Osteoblast (primary cell): ENCODE measurements around the gene TBKBP1. TPM values are rescaled to one million over a fixed set of nuclear protein-coding genes. Genes with fewer than 3 reads are reported as not detected.

Source experiments
- DNase-seq: peaks from one replicate; pipeline ENCODE4 v3.0.0; 2011; ENCODE audit warnings: low spot score, mixed read lengths; ENCODE audit not compliant: insufficient read length; ENCODE audit errors: missing footprints
- H2AFZ ChIP-seq: 2 replicates; pipeline ENCODE4 v1.6.0; 2011; ENCODE audit warnings: mild to moderate bottlenecking, low read length
- H3K27ac ChIP-seq: 2 replicates; pipeline ENCODE4 v1.5.1; 2011; ENCODE audit warnings: mild to moderate bottlenecking, low read depth, low read length, moderate library complexity
- H3K27me3 ChIP-seq: 2 replicates; pipeline ENCODE4 v1.6.0; 2012; ENCODE audit warnings: mild to moderate bottlenecking, control low read depth, inconsistent platforms, low read length, moderate library complexity; ENCODE audit not compliant: insufficient read depth
- H3K36me3 ChIP-seq: 2 replicates; pipeline ENCODE4 v1.5.1; 2011; ENCODE audit warnings: mild to moderate bottlenecking, low read length, control low read depth, moderate library complexity; ENCODE audit not compliant: insufficient read depth
- H3K4me1 ChIP-seq: 2 replicates; pipeline ENCODE4 v1.5.1; 2011; ENCODE audit warnings: mild to moderate bottlenecking, low read length, control low read depth, moderate library complexity; ENCODE audit not compliant: insufficient read depth
- H3K4me2 ChIP-seq: 2 replicates; pipeline ENCODE4 v1.6.0; 2011; ENCODE audit warnings: mild to moderate bottlenecking, low read length; ENCODE audit not compliant: insufficient read depth
- H3K4me3 ChIP-seq: fragments of 200-600 bp; sonication (generic); 3 replicates; pipeline ENCODE4 v1.5.1; 2012; ENCODE audit warnings: mild to moderate bottlenecking, low read length, inconsistent platforms; ENCODE audit not compliant: insufficient read depth
- H3K79me2 ChIP-seq: 2 replicates; pipeline ENCODE4 v1.6.0; 2012; ENCODE audit warnings: mild to moderate bottlenecking, low read length, control low read depth, inconsistent platforms; ENCODE audit not compliant: insufficient read depth
- H3K9me3 ChIP-seq: 2 replicates; pipeline ENCODE4 v1.5.1; 2011; ENCODE audit warnings: low read depth, low read length, control low read depth
- H4K20me1 ChIP-seq: 2 replicates; pipeline ENCODE4 v1.6.0; 2012; ENCODE audit warnings: mild to moderate bottlenecking, low read length, control low read depth; ENCODE audit not compliant: insufficient read depth
- total RNA-seq: library from RNA; depleted of rRNA; stranded (reverse); fragments of >200 nt; gene quantifications from 2 replicates; pipeline ENCODE4 v1.2.3, GENCODE V29; 2012
- TF ChIP-seq, protein P1 (sequence below): IDR thresholded peaks from 2 replicates; pipeline ENCODE4 v1.5.1; 2011; ENCODE audit warnings: mild to moderate bottlenecking, low read depth, low read length, moderate library complexity; ENCODE audit errors: extremely low read depth

The TBKBP1 gene
- total RNA-seq, 1 donor = 11.9 TPM

DNA sequence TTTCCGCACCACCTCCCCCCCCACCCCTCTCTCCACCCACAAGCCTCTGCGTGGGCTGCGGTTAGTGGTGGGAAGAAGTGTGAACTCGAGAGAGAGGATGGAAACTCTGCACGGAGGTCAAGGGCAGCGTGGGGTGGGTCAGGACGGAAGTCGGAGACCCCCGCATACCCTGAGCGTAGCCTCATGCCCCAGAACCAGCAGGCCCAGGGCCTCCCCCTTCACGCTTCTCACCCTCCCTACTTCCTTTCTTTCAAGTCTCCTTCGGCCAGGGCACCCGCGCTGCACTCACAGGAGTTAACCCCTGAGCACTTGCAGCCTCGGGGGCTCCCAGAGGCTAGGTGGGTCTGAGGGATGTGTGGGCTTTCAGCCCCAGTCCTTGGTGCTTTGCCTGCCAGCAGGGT, 9.2 kb downstream of the TBKBP1 start:
- H4K20me1 ChIP-seq = peaks cover 36% of the 10 kb centered on the region
- H3K9me3 ChIP-seq = no peaks in the 10 kb centered on the region
- H3K27ac ChIP-seq = no peak overlapping the region
- TF ChIP-seq, protein P1, sequence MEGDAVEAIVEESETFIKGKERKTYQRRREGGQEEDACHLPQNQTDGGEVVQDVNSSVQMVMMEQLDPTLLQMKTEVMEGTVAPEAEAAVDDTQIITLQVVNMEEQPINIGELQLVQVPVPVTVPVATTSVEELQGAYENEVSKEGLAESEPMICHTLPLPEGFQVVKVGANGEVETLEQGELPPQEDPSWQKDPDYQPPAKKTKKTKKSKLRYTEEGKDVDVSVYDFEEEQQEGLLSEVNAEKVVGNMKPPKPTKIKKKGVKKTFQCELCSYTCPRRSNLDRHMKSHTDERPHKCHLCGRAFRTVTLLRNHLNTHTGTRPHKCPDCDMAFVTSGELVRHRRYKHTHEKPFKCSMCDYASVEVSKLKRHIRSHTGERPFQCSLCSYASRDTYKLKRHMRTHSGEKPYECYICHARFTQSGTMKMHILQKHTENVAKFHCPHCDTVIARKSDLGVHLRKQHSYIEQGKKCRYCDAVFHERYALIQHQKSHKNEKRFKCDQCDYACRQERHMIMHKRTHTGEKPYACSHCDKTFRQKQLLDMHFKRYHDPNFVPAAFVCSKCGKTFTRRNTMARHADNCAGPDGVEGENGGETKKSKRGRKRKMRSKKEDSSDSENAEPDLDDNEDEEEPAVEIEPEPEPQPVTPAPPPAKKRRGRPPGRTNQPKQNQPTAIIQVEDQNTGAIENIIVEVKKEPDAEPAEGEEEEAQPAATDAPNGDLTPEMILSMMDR = no peak
- DNase-seq = peak; percentile 35
- H3K27me3 ChIP-seq = peaks cover 3% of the 10 kb centered on the region
- peaks cover 8% of the 10 kb centered on the region for H3K36me3 ChIP-seq
- no peak overlapping the region for H3K4me2 ChIP-seq
- no peaks in the 10 kb centered on the region for H3K79me2 ChIP-seq
- no peak overlapping the region for H2AFZ ChIP-seq
- no peak overlapping the region for H3K4me3 ChIP-seq
- H3K4me1 ChIP-seq = no peaks in the 10 kb centered on the region

DNA sequence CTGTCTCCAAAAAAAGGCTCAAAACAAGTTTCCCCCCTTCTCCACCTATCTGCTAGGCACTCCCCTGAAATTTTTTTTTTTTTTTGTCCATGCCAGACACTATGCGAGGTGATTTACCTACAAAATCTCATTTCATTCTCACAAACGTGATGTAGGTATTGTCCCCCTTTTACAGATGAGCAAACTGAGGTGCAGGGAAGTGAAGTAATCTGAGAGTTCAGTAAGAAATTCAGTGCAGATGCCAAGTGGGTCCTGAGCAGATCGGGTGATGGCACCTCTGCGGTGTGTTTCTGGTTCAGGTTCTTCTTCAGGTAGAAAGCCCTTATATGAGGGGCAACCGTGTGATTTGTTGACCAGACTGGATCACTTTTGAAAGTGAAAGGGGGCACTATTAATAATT, 9.7 kb downstream of the TBKBP1 start:
- peaks cover 8% of the 10 kb centered on the region for H3K36me3 ChIP-seq
- H3K4me2 ChIP-seq = no peak overlapping the region
- peaks cover 3% of the 10 kb centered on the region for H3K27me3 ChIP-seq
- peaks cover 34% of the 10 kb centered on the region for H4K20me1 ChIP-seq
- TF ChIP-seq, protein P1 = no peak
- no peak overlapping the region for H2AFZ ChIP-seq
- H3K4me1 ChIP-seq = no peaks in the 10 kb centered on the region
- peak; percentile 41 for DNase-seq
- no peak overlapping the region for H3K4me3 ChIP-seq
- no peak overlapping the region for H3K27ac ChIP-seq
- H3K79me2 ChIP-seq = no peaks in the 10 kb centered on the region
- H3K9me3 ChIP-seq = no peaks in the 10 kb centered on the region

DNA sequence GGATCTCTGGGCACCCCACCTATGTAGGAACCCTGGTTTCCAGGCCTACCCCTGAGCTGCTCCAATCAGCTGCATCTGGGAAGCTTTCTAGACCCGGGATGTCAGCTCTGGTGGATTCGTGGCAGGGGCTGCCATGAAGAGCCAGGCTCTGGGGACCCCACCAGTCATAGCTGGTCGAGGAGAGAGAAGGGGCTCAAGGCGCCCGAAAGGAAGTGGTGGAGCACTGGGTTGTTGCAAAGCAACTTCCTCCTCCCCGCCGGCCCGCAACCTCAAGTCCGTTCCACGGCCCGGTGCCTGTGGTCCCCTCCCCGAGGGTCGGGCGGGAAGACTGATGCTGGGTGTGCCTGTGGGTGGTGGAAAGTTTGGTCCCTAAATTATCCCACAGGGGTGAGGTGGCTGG, 10.2 kb downstream of the TBKBP1 start:
- Histone ChIP-seq H3K4me2 (no peak overlapping the region), H3K79me2 (no peaks in the 10 kb centered on the region), H3K27me3 (peaks cover 3% of the 10 kb centered on the region), H3K4me1 (no peaks in the 10 kb centered on the region), H3K36me3 (peaks cover 8% of the 10 kb centered on the region), H2AFZ (no peak overlapping the region), H3K9me3 (no peaks in the 10 kb centered on the region), H3K4me3 (no peak overlapping the region), H4K20me1 (peaks cover 31% of the 10 kb centered on the region), H3K27ac (no peak overlapping the region)
- peak; percentile 62 for DNase-seq
- TF ChIP-seq, protein P1 = no peak

DNA sequence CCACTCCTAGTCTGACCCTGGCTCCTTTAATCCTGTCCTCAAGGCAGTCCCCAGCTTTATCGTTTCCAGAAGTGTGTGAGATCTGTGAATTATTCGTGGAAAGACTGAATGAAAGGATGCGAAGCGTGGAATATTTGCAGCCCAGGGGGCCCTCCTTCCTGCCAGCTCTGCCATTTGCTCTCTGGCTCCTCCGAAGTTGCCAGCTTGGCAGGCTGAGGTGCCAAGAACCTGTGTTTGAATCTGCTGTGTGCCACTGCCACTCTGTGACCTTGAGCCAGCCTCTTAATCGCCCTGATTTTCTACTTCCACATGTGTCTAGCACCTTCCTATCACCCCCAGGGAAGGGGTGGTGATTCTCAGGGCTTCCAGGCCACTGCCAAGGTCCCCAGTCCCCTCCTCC, 10.8 kb downstream of the TBKBP1 start:
- no peaks in the 10 kb centered on the region for H3K9me3 ChIP-seq
- H3K27me3 ChIP-seq = peaks cover 3% of the 10 kb centered on the region
- peak; percentile 78 for DNase-seq
- peaks cover 4% of the 10 kb centered on the region for H3K4me1 ChIP-seq
- peaks cover 29% of the 10 kb centered on the region for H4K20me1 ChIP-seq
- H3K4me2 ChIP-seq = no peak overlapping the region
- peaks cover 4% of the 10 kb centered on the region for H3K36me3 ChIP-seq
- H3K4me3 ChIP-seq = no peak overlapping the region
- no peak overlapping the region for H3K27ac ChIP-seq
- H3K79me2 ChIP-seq = no peaks in the 10 kb centered on the region
- no peak overlapping the region for H2AFZ ChIP-seq
- TF ChIP-seq, protein P1 = no peak
